ENCODE results near the gene SMTN.

DNA sequence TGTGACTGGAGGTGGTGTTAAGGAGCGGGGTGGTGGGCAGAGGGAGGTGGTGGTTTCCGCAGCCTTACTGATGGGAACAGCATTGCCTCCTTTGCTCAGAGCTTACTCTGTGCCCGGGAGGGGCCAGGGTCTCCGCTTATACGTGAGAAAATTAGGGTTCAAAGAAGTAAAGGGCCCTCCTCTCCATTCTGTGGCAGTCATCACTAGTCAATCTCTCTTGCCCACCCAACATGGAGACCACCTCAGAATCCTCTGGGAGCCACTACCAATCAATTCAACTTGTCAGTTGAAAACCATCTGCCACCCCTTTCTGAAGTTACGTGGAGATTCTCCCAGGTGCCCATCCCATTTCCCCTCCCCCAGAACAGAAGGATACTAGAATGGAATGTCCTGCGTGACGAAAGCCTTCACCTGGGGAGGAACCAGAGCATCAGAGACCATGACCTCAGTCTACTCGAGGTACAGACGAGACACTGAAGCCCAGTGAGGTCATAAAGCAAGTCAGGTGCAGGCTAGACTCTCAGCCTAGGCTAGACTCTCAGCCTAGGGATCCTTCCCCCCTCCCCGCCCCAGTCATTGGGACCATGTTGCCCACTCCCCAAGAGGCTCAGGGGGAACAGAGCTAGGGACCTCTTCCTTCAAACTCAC lies 24.3 kb downstream of the SMTN start:
- TF ChIP-seq, protein P1, sequence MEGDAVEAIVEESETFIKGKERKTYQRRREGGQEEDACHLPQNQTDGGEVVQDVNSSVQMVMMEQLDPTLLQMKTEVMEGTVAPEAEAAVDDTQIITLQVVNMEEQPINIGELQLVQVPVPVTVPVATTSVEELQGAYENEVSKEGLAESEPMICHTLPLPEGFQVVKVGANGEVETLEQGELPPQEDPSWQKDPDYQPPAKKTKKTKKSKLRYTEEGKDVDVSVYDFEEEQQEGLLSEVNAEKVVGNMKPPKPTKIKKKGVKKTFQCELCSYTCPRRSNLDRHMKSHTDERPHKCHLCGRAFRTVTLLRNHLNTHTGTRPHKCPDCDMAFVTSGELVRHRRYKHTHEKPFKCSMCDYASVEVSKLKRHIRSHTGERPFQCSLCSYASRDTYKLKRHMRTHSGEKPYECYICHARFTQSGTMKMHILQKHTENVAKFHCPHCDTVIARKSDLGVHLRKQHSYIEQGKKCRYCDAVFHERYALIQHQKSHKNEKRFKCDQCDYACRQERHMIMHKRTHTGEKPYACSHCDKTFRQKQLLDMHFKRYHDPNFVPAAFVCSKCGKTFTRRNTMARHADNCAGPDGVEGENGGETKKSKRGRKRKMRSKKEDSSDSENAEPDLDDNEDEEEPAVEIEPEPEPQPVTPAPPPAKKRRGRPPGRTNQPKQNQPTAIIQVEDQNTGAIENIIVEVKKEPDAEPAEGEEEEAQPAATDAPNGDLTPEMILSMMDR (IDR thresholded peaks at IDR 0.05): no peak
- no peak for TF ChIP-seq POLR2A (IDR thresholded peaks at IDR 0.05)
- no peak for TF ChIP-seq EP300 (IDR thresholded peaks at IDR 0.05)
